Stomach (tissue), 4 donors: ENCODE results near the gene ZNF783.

Source experiments
- EP300 ChIP-seq: sonication (generic); formaldehyde crosslinking; IDR thresholded peaks from one replicate; pipeline ENCODE4 v1.6.1; 2017; ENCODE audit warnings: antibody characterized with exemption
- POLR2A ChIP-seq, 4 donors: fragments of 450-650 bp; IDR thresholded peaks; one replicate each; pipeline ENCODE4 v1.6.1; 2016; ENCODE audit warnings: antibody characterized with exemption in 4 of 4, control low read depth in 2 of 4, mild to moderate bottlenecking in 1 of 4, moderate library complexity in 1 of 4
- POLR2AphosphoS5 ChIP-seq, 3 donors: sonication (generic); formaldehyde crosslinking; IDR thresholded peaks; one replicate each; pipeline ENCODE4 v1.6.1; 2016; ENCODE audit warnings: antibody characterized with exemption in 3 of 3
- TF ChIP-seq, protein P1 (sequence below), 7 experiments: fragments of 450-650 bp in 4 of 7; fragments of 200-600 bp in 3 of 7; sonication (generic) in 3 of 7; IDR thresholded peaks; one replicate each; pipeline ENCODE4 v1.5.1; 2016 to 2019; ENCODE audit warnings: antibody characterized with exemption in 7 of 7, control low read depth in 2 of 7, mild to moderate bottlenecking in 1 of 7

DNA sequence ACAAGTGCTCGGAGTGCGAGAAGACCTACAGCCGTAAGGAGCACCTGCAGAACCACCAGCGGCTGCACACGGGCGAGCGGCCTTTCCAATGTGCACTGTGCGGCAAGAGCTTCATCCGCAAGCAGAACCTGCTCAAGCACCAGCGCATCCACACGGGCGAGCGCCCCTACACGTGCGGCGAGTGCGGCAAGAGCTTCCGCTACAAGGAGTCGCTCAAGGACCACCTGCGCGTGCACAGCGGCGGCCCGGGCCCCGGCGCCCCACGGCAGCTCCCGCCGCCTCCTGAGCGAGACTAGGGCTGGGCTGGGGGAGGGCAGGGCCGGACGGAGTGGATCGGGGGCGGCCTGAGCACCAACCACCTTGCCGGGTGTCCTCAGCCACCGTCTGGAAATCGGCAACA, 37.6 kb upstream of the ZNF783 start:
- TF ChIP-seq, protein P1, sequence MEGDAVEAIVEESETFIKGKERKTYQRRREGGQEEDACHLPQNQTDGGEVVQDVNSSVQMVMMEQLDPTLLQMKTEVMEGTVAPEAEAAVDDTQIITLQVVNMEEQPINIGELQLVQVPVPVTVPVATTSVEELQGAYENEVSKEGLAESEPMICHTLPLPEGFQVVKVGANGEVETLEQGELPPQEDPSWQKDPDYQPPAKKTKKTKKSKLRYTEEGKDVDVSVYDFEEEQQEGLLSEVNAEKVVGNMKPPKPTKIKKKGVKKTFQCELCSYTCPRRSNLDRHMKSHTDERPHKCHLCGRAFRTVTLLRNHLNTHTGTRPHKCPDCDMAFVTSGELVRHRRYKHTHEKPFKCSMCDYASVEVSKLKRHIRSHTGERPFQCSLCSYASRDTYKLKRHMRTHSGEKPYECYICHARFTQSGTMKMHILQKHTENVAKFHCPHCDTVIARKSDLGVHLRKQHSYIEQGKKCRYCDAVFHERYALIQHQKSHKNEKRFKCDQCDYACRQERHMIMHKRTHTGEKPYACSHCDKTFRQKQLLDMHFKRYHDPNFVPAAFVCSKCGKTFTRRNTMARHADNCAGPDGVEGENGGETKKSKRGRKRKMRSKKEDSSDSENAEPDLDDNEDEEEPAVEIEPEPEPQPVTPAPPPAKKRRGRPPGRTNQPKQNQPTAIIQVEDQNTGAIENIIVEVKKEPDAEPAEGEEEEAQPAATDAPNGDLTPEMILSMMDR (IDR thresholded peaks at IDR 0.05), result no peak
- TF ChIP-seq POLR2AphosphoS5 (IDR thresholded peaks at IDR 0.05) (no peak), POLR2A (IDR thresholded peaks at IDR 0.05) (no peak), EP300 (no peak)
